Hematopoietic multipotent progenitor cell treated with erythropoietin and hydrocortisone succinate and interleukin-3 and kit ligand, for 17 days (in vitro differentiated cells): ENCODE measurements around the gene GYS1.

Experiments
- DNase-seq: peaks from one replicate; pipeline ENCODE4 v3.0.0-alpha.2; 2015; ENCODE audit warnings: low spot score

Gene GYS1

DNA sequence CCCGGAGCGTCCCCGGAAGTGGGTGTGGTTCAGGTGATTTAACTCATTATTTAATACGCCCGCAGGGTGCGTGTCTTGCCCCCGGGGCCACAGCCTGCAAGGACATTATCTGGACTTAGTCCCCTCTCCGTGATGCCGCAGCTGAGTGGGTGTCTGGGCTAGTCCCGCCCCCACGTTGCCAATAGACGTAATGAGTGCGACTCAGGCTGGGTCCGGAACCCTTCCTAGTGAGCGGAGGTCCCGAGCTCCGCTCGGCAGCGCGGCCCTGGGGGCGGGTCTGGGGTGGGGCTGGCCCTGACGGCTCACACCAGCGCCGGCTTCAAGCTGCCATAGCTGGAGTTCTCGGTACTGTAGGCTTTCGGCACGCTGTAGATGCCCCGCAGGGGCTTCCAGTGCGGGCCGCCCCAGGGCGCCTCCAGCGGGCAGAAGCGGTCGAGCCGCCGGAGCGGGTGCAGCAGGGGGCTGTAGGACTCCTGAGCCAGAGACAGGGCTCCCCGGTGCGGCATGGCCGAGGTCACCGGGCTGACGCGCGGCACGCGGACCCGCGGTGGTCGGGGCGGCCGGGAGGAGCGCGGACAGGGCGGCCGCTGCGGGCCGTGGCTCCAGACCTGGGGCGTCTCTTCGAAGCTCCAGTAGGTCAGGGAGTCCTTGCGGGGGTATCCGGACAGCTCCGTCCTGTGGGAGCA lies 24.7 kb upstream of the GYS1 start:
- DNase-seq, result no peak

GRCh38 chr19:49017041-49017665 lies 24.0 kb upstream of the GYS1 start, which contains the start of gene LHB:
LHB (minus strand) TSS chr19:49017091; CDS start chr19:49017081, 10 bp downstream.
- no peak for DNase-seq

DNA sequence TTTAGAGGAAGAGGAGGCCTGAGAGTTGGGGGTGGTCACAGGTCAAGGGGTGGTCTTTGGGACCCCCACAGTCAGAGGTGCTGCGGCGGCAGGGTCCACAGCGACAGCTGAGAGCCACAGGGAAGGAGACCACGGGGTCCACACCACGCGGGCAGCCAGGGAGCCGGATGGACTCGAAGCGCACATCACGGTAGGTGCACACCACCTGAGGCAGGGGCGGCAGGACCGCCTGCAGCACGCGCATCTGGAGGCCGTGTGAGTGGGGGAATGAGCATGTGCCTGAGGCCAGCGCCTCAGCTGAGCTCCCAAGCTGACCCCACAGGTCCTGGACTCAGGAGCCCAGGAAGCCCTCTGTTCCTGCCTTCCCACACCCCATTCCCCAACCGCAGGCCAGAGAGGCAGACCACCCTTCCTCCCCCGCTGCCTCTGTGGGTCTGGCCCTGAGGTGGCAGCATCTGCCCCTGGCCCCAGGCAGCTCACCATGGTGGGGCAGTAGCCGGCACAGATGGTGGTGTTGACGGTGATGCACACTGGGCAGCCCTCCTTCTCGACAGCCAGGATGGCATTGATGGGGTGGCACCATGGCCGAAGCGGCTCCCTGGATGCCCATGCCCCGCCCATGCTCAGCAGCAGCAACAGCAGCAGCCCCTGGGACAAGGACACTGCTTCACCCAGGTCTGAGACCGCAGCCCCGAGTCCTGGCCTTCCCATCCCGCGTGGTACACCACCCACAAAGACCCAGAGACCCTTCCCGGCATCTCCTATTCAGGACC lies 23.1 kb upstream of the GYS1 start:
- DNase-seq, result no peak

DNA sequence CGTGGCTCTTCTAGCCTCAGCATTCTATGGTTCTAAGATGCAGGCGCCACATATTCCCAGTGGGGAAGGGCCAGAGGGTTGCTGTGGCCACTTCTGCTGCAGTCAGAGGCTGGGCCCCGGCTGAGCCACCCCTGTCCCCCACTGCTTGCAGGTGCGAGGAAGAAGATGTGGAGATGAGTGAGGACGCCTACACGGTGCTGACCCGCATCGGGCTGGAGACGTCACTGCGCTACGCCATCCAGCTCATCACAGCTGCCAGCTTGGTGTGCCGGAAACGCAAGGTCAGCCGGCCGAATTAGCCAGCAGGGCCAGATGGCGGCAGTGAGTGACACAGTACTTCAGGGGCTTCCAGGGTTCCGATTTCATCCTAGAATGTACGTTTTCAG lies 21.8 kb upstream of the GYS1 start:
- DNase-seq, result no peak

DNA sequence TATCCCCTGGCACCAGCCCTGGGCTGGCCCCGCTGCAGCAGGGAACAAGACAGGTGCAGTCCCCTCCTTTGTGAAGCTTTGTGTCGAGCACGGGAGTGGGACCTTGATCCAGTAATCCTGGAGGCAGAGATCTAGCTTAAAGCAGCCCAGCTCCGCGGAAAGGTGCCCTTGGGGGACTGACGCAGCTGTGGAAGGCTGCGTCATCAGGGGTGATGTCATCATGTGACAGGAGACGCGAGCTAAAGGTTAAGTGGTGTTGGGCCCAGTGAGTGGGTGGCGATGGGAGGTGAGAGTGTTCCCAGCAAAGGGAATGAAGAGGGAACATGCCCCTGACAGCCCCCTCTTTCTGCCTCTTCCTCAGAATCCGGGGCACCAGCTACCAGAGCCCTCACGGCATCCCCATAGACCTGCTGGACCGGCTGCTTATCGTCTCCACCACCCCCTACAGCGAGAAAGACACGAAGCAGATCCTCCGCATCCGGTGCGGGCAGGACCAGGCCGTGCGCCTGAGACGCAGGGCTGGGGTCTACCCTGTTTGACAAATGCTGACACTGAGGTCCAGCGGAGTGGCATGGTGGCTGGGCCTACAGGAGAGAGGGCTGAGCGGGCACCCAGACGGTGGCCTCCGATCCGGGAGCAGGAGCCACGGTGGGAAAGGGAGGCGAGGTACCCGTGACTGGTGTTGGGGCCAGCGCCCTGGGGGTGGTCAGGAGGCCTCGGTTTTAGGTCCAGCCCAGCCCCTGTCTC lies 21.2 kb upstream of the GYS1 start:
- no peak for DNase-seq

DNA sequence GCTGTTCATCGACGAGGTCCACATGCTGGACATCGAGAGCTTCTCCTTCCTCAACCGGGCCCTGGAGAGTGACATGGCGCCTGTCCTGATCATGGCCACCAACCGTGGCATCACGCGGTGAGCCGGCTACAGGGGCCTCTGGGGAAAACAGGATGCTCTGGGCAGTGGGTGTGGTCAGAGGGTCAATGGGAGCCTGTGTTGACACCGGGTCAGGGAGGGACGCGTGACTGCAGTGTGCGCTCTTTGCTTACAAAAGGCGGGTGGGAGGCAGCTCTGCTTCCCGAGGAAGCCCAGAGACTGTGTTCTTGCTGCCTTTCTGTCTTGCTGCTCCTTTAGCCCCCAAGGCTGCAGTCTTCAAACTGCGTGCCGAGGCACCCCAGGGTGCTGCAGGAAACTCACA lies 18.1 kb upstream of the GYS1 start:
- no peak for DNase-seq

- DNase-seq, result no peak
These were observed 17.3 kb upstream of the GYS1 start for GRCh38 chr19:49010453-49010852.

DNA sequence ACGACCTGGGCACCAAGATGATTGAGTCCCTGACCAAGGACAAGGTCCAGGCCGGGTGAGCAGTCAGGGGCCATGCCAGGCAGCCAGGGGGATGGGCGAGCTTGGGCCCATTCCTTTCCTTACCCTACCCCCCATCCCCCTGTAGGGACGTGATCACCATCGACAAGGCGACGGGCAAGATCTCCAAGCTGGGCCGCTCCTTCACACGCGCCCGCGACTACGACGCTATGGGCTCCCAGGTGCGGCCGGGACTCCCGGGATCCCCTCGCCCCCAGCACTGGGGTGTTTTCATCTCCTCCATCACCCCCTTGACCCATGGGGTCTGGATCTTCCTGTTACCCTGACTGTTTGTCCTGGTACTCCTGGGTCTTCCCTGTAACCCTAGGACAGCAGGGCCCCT lies 16.7 kb upstream of the GYS1 start:
- DNase-seq, result no peak

GRCh38 chr19:49006905-49007304 lies 13.8 kb upstream of the GYS1 start:
- DNase-seq, result no peak

DNA sequence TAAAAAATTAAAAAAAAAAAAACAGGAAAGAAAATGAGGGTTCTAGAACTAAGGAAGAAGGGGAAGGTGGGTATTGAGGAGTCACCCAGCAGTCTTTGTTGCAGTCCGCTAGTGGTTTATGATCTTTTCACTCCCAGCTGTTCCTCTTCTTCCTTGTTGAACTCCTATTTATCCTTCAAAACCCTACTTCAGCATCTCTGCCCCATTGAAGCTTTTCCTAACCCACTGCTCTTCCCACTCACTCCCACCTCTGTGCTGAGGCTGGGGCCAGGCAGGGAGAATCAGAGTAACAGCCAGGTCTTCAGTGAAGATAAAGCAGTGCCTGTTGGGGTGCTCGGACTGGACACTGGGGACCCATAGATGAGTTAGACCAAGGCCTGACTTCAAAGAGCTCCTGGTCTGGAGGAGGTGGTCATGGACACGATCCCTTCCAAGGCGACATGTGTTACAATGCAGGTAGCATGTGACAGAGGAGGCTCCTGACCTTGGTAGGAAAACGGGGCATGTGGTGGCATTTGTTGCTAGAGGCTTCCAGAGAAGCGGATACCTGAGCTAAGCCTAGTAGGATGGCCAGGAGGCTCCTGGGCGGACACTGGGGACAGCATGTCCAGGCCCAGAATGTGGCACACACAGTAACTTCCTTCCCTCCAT lies 12.0 kb upstream of the GYS1 start:
- DNase-seq, result no peak

- no peak for DNase-seq
These were observed 11.0 kb upstream of the GYS1 start for GRCh38 chr19:49004133-49004532.

DNA sequence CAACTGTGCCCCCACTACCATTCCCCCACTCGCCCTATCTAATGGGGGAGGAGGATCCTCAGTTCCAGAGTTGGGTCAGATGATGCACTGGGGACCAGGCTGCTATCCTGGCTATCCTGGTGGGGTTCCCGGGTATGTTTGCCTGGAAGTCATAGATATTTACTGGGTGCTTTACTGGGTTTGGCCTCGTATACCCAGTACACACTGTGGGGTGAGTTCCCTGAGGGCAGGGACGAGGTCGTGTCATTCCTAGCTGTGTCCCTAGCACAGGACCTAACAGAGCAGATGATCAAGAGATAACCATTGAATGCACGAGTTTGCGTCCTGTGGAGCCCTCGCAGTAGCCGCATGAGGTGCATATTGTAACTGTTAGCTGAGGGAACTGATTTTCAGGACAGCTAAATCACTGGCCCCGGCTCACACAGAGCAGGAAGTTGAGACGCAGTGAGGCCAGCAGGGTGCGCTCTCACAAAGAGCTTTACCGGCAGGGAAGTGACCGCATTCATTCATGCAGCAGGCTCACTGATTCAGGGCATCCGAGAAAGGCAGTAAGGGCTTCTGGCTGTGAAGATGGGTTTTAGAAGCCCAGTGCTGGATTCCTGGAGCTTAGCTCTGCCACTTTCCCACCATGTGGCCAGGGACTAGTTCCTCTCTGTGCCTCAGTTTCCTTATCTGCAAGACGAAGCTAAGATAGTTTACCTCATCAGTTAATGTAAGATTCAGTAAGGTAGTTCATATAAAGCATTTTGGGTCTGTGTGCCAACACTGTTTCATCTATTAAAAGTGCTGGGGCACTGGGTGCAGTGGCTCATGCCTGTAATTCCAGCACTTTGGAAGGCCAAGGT lies 6.6 kb upstream of the GYS1 start:
- peak; percentile 49 for DNase-seq

DNA sequence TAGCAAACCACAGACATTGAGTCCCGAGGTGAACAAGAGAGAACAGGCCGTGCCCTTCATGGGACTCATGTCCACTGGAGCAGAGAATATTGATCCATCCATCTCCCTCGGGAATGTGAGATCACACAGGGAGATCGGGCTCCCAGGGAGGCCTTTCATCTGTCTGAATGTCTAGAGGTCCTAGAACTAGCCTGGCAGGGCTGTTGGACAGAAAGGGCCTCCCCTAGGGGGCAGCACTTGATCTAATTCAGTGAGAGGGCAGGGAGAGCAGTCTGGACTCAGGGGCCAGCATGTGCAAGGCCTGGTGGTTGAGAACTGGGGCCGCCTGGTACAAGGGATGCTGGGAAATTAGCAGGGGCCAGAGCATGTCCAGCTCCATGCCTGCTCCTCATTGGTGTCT lies 4.9 kb upstream of the GYS1 start:
- DNase-seq, result peak; percentile 66

GRCh38 chr19:48994035-48994386 lies 902 bp upstream of the GYS1 start:
- no peak for DNase-seq

- DNase-seq, result no peak
These were observed 431 bp downstream of the GYS1 start for GRCh38 chr19:48992581-48993174.

- DNase-seq, result no peak
These were observed 1.1 kb downstream of the GYS1 start for GRCh38 chr19:48991873-48992580.

- DNase-seq, result no peak
These were observed 2.0 kb downstream of the GYS1 start for GRCh38 chr19:48991011-48991609.

DNA sequence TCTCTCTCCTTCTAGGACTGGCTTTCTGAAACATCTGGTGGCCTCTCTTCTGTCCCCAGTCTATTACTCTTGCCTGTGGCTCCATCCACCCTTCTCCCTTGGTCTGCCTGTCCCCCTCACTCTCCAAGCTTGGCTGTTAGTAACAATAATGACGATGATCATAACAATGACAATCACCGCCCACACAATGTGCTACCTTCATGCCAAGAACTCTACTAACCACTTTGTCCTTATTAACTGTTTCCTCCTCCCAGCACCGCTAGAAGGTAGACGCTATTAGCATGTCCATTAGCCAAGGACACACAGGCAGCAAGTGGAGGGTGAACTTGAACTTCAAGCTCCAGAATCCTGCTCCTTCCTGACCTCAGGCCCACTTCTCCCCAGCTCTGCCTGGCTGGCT lies 2.7 kb downstream of the GYS1 start:
- no peak for DNase-seq

DNA sequence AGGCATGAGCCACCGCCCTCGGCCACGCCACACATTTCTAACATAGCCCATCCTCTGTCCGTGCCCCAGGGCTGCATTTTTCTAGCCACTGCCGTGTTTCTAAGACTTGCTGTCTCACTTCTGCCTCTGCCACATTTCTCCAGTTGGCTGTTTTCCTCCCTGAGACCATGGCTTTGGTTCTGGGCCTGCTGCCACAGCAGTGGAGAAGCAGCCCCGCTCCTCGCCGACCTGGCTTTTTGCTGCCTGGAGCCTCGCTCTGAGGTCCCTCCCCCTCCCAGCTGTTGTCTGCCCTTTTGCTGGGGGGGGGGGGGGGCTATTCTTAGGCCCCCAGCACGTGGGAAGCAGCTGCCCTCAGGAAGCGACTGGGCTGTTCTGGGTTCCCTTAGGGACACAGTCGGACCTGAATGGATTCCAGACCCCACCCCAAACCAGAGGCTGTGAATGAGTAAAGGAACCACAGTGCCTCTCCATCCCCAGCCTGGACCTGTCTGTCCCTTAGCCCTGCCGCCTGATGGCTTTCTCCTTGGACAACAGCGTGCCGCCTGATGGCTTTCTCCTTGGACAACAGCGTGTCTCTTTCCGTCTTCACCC lies 3.3 kb downstream of the GYS1 start:
- DNase-seq, result no peak
